NB4 (cell line): ENCODE results near the gene ATP6V0E1.
"Not testable (repeated sequence)": the region's sequence is repeated elsewhere in the genome, so short reads cannot be mapped to it uniquely, and the experiment has no call there.

Source experiments
- POLR2A ChIP-seq: IDR thresholded peaks from 2 replicates; pipeline ENCODE4 v1.6.1; 2011; ENCODE audit warnings: mild to moderate bottlenecking; ENCODE audit not compliant: insufficient read length; ENCODE audit errors: extremely low read depth
- TF ChIP-seq, protein P1 (sequence below): IDR thresholded peaks from one replicate; pipeline ENCODE4 v1.5.1; 2012; ENCODE audit warnings: low read depth, low read length
- TF ChIP-seq, protein P2 (sequence below): IDR thresholded peaks from 2 replicates; pipeline ENCODE4 v1.6.1; 2011; ENCODE audit warnings: low read depth, low read length

DNA sequence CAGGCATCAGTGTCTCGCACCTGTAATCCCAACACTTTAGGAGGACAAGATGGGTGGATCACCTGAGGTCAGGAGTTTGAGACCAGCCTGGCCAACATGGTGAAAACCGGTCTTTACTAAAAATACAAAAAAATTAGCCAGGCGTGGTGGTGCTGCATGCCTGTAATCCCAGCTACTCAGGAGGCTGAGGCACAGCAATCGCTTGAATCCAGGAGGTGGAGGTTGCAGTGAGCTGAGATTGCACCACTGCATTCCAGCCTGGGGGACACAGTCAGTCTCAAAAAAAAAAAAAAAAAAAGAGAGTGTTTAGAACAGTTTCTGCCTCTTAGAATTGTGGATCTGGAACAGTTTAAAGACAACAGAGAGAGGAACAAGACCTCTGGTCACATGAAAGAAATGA is 92.9 kb downstream of the ATP6V0E1 start:
- not testable (repeated sequence) for TF ChIP-seq POLR2A
- TF ChIP-seq, protein P1, sequence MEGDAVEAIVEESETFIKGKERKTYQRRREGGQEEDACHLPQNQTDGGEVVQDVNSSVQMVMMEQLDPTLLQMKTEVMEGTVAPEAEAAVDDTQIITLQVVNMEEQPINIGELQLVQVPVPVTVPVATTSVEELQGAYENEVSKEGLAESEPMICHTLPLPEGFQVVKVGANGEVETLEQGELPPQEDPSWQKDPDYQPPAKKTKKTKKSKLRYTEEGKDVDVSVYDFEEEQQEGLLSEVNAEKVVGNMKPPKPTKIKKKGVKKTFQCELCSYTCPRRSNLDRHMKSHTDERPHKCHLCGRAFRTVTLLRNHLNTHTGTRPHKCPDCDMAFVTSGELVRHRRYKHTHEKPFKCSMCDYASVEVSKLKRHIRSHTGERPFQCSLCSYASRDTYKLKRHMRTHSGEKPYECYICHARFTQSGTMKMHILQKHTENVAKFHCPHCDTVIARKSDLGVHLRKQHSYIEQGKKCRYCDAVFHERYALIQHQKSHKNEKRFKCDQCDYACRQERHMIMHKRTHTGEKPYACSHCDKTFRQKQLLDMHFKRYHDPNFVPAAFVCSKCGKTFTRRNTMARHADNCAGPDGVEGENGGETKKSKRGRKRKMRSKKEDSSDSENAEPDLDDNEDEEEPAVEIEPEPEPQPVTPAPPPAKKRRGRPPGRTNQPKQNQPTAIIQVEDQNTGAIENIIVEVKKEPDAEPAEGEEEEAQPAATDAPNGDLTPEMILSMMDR, result not testable (repeated sequence)
- TF ChIP-seq, protein P2, sequence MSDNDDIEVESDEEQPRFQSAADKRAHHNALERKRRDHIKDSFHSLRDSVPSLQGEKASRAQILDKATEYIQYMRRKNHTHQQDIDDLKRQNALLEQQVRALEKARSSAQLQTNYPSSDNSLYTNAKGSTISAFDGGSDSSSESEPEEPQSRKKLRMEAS, result not testable (repeated sequence)
